ENCODE results near the gene EPB41L2.

EPB41L2 gene

GRCh38 chr6:130985115-130985514 lies 77.9 kb downstream of the EPB41L2 start:
- TF ChIP-seq CTCF (IDR thresholded peaks at IDR 0.05; ENCODE audit: low read depth, low read length), result no peak
- in situ Hi-C loops (cut with HindIII; ENCODE audit: low sequenced_read_pairs), result no loop called here
- no peak overlapping the region for H3K4me3 ChIP-seq (ENCODE audit: low read depth, low read length)
- no peak for DNase-seq (ENCODE audit: low read depth, low spot score)

- in situ Hi-C loops (cut with HindIII; ENCODE audit: low sequenced_read_pairs), result no loop called here
- no peak overlapping the region for H3K4me3 ChIP-seq (ENCODE audit: low read depth, low read length)
- no peak for DNase-seq (ENCODE audit: low read depth, low spot score)
- no peak for TF ChIP-seq CTCF (IDR thresholded peaks at IDR 0.05; ENCODE audit: low read depth, low read length)
These were observed 80.0 kb downstream of the EPB41L2 start for GRCh38 chr6:130982941-130983456.

- in situ Hi-C loops (cut with HindIII; ENCODE audit: low sequenced_read_pairs), result no loop called here
- DNase-seq (ENCODE audit: low read depth, low spot score), result no peak
- no peak overlapping the region for H3K4me3 ChIP-seq (ENCODE audit: low read depth, low read length)
- TF ChIP-seq CTCF (IDR thresholded peaks at IDR 0.05; ENCODE audit: low read depth, low read length), result no peak
These were observed 80.9 kb downstream of the EPB41L2 start for GRCh38 chr6:130982135-130982534.

- H3K4me3 ChIP-seq (ENCODE audit: low read depth, low read length), result no peak overlapping the region
- no peak for TF ChIP-seq CTCF (IDR thresholded peaks at IDR 0.05; ENCODE audit: low read depth, low read length)
- peak; percentile 43 for DNase-seq (ENCODE audit: low read depth, low spot score)
- in situ Hi-C loops (cut with HindIII; ENCODE audit: low sequenced_read_pairs), result no loop called here
These were observed 81.6 kb downstream of the EPB41L2 start for GRCh38 chr6:130981409-130981808.

- no peak for DNase-seq (ENCODE audit: low read depth, low spot score)
- no peak overlapping the region for H3K4me3 ChIP-seq (ENCODE audit: low read depth, low read length)
- in situ Hi-C loops (cut with HindIII; ENCODE audit: low sequenced_read_pairs), result no loop called here
- no peak for TF ChIP-seq CTCF (IDR thresholded peaks at IDR 0.05; ENCODE audit: low read depth, low read length)
These were observed 82.6 kb downstream of the EPB41L2 start for GRCh38 chr6:130980310-130981032.

GRCh38 chr6:130978660-130979396 lies 84.2 kb downstream of the EPB41L2 start:
- DNase-seq (ENCODE audit: low read depth, low spot score), result no peak
- no peak for TF ChIP-seq CTCF (IDR thresholded peaks at IDR 0.05; ENCODE audit: low read depth, low read length)
- in situ Hi-C loops (cut with HindIII; ENCODE audit: low sequenced_read_pairs), result no loop called here
- no peak overlapping the region for H3K4me3 ChIP-seq (ENCODE audit: low read depth, low read length)
